Measurements from ENCODE around the gene NEDD4L. TPM values are rescaled to one million over a fixed set of nuclear protein-coding genes. Genes with fewer than 3 reads are reported as not detected.

NEDD4L gene
- total RNA-seq, 6 experiments from 2014 or later, result 11.2 to 28.1 (median 15.7) TPM

- Mint-ChIP-seq H3K4me3 (no peak overlapping the region), H3K36me3 (ENCODE audit: low read depth) (no peaks in the 10 kb centered on the region), H3K27me3 (ENCODE audit: insufficient read depth) (peaks cover 37% of the 10 kb centered on the region), H3K27ac (no peak overlapping the region), H3K9me3 (no peaks in the 10 kb centered on the region), H3K4me1 (ENCODE audit: low read depth) (peaks cover 12% of the 10 kb centered on the region)
- no peak for DNase-seq
- TF ChIP-seq, protein P1, sequence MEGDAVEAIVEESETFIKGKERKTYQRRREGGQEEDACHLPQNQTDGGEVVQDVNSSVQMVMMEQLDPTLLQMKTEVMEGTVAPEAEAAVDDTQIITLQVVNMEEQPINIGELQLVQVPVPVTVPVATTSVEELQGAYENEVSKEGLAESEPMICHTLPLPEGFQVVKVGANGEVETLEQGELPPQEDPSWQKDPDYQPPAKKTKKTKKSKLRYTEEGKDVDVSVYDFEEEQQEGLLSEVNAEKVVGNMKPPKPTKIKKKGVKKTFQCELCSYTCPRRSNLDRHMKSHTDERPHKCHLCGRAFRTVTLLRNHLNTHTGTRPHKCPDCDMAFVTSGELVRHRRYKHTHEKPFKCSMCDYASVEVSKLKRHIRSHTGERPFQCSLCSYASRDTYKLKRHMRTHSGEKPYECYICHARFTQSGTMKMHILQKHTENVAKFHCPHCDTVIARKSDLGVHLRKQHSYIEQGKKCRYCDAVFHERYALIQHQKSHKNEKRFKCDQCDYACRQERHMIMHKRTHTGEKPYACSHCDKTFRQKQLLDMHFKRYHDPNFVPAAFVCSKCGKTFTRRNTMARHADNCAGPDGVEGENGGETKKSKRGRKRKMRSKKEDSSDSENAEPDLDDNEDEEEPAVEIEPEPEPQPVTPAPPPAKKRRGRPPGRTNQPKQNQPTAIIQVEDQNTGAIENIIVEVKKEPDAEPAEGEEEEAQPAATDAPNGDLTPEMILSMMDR (IDR thresholded peaks at IDR 0.05), result no peak
Observed at GRCh38 chr18:58095222-58095621, 51.2 kb downstream of the NEDD4L start.

- Mint-ChIP-seq H3K4me3 (no peak overlapping the region), H3K4me1 (ENCODE audit: low read depth) (peaks cover 12% of the 10 kb centered on the region), H3K27me3 (ENCODE audit: insufficient read depth) (peaks cover 39% of the 10 kb centered on the region), H3K36me3 (ENCODE audit: low read depth) (no peaks in the 10 kb centered on the region), H3K9me3 (no peaks in the 10 kb centered on the region), H3K27ac (no peak overlapping the region)
- TF ChIP-seq, protein P1 (IDR thresholded peaks at IDR 0.05), result no peak
- DNase-seq, result no peak
Observed at GRCh38 chr18:58095655-58096054, 51.6 kb downstream of the NEDD4L start.

DNA sequence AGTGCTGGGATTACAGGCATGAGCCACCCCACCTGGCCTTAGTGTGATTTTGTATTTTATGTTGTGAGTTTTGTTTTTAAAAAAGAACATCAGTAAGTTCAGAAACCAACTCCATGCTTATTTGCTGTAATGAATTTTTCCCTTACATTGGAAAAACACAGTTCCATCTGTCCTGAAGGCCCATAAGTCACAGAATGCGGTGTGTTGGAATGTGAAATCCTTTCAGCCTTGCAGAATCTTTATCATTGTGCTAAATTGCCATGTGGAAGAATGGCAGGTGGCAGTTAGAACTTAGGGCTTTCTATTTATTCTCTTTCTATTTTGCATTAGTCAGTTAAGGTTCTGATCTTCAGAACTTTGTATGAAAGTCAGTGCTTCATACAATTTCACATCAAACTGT is 52.6 kb downstream of the NEDD4L start:
- no peaks in the 10 kb centered on the region for H3K36me3 Mint-ChIP-seq (ENCODE audit: low read depth)
- peaks cover 38% of the 10 kb centered on the region for H3K27me3 Mint-ChIP-seq (ENCODE audit: insufficient read depth)
- H3K4me1 Mint-ChIP-seq (ENCODE audit: low read depth), result peaks cover 12% of the 10 kb centered on the region

DNA sequence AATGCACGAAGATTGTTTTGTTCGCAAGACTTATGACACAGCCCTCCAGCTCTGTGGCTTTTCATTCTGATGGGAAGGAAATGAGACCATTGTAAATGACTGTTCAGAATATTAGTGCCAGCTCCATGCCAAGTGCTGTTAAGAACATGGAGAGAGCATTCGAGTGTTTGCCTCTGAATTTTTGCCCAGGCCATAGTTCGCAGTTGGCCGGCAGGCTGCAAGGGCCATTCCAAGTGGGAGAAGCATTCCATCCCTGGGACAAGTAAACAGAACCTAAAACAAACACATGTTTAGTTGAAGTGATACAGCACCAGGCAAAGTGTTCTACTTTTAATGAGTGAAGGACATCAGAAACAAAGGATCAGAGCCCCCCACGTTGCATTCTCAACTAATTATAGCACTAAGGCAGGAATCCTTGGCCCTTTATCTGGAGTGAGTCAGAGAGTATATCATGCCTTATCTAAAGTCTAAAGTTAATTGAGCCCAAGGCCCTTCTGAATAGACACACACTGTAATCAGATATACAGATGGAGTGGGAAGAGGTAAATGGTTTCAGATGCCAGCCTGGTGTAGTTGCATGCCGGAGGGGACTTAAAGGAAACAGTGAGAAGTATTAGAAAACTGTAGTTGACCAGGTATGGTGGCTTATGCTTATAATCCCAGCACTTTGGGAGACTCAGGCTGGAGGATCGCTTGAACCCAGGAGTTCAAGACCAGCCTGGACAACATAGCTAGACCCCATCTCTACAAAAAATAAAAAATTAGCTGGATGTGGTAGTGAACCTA is 53.3 kb downstream of the NEDD4L start:
- Mint-ChIP-seq H3K4me3 (no peak overlapping the region), H3K36me3 (ENCODE audit: low read depth) (no peaks in the 10 kb centered on the region), H3K27ac (no peak overlapping the region), H3K9me3 (no peaks in the 10 kb centered on the region), H3K27me3 (ENCODE audit: insufficient read depth) (peaks cover 38% of the 10 kb centered on the region), H3K4me1 (ENCODE audit: low read depth) (peaks cover 12% of the 10 kb centered on the region)
- TF ChIP-seq, protein P1 (IDR thresholded peaks at IDR 0.05), result no peak
- DNase-seq, result no peak

More for the DNA sequence above, 52.6 kb downstream of the NEDD4L start:
- Mint-ChIP-seq H3K4me3 (no peak overlapping the region), H3K9me3 (no peaks in the 10 kb centered on the region), H3K27ac (no peak overlapping the region)
- DNase-seq, result no peak
- TF ChIP-seq, protein P1 (IDR thresholded peaks at IDR 0.05), result no peak

DNA sequence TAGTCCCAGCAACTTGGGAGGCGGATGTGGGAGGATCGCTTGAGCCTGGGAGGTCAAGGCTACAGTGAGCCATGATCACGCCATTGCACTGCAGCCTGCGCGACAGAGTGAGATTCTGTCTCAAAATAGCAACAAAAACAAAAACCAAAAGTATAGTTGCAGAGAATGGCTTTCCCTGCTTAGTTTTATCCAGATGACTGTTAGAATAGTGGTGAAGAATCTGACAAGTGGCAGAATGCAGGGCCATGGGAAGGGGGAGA is 53.8 kb downstream of the NEDD4L start:
- peaks cover 12% of the 10 kb centered on the region for H3K4me1 Mint-ChIP-seq (ENCODE audit: low read depth)
- no peaks in the 10 kb centered on the region for H3K36me3 Mint-ChIP-seq (ENCODE audit: low read depth)
- no peak for DNase-seq
- no peak overlapping the region for H3K27ac Mint-ChIP-seq
- H3K27me3 Mint-ChIP-seq (ENCODE audit: insufficient read depth), result peaks cover 37% of the 10 kb centered on the region
- H3K4me3 Mint-ChIP-seq, result no peak overlapping the region
- TF ChIP-seq, protein P1 (IDR thresholded peaks at IDR 0.05), result no peak
- no peaks in the 10 kb centered on the region for H3K9me3 Mint-ChIP-seq
